ENCODE measurements around the gene VSIG4. TPM values are rescaled to one million over a fixed set of nuclear protein-coding genes. Genes with fewer than 3 reads are reported as not detected.

The VSIG4 gene
- total and polyA plus RNA-seq, 10 of the 15 experiments (the other 5 are each of a cell fraction or from before 2014, with no cell fraction given): 0.05 to 0.36 TPM; not detected in 8

- TF ChIP-seq BCL3 (IDR thresholded peaks at IDR 0.05; ENCODE audit: borderline replicate concordance, insufficient read depth, low read depth, low read length, poor library complexity, severe bottlenecking) (no peak), JUND (IDR thresholded peaks at IDR 0.05; ENCODE audit: low read depth, low read length) (no peak), CHD2 (IDR thresholded peaks at IDR 0.05; ENCODE audit: borderline replicate concordance, low read depth, low read length) (no peak)
Measured at GRCh38 chrX:66004928-66005829, 34.7 kb downstream of the VSIG4 start (continued).

DNA sequence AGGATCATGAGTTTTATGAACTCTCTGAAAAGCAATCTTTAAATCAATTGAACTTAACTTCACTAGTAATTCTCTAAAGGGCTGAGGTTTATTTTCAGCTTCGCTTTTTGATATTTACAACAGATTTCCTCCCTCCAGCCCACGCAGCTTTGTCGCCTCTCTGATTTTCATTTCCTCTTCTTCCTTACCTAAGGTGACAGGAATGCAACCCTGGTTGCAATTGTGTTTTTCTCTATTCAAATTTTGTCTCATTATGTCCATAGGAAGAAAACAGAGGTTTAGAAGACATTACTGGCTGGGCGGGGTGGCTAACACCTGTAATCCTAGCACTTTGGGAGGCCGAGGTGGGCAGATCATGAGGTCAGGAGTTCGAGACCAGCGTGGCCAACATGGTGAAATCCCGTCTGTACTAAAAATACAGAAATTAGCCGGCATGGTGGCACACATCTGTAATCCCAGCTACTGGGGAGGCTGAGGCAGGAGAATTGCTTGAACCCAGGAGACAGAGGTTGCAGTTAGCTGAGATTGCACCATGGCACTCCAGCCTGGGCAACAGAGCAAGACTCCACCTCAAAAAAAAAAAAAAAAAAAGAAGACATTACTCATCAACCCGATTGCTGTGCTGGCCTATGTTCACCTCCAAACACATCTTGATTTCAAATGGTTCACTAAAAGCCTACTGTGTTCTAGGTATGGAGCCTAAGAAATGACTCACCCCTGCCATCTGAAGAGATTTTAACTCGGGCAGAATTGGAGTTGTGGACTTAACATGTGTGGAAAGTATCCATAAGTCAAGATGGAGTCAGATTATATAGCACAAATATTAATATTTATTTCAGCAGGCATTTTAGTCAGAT is 36.8 kb downstream of the VSIG4 start:
- no TSS peak for BruUV-seq (replicated peaks)
- Histone ChIP-seq H3K9me3 (replicated peaks; ENCODE audit: control insufficient read depth, insufficient read depth, low read length) (no peaks in the 10 kb centered on the region; the same call in 1 of the 3 replicates), H3K27me3 (replicated peaks in 1 of 2; ENCODE audit: control insufficient read depth in 2 of 2, insufficient read depth in 2 of 2, low read length in 1 of 2) (no peaks in the 10 kb centered on the region), H3K27ac (ENCODE audit: control insufficient read depth, insufficient read depth) (no peak overlapping the region), H3K79me2 (ENCODE audit: control insufficient read depth, insufficient read depth, low read length) (no peaks in the 10 kb centered on the region), H4K20me1 (ENCODE audit: control insufficient read depth, insufficient read depth) (no peaks in the 10 kb centered on the region), H2AFZ (ENCODE audit: control insufficient read depth, low read depth, low read length) (no peak overlapping the region), H3K4me3 (no peak overlapping the region), H3K9ac (ENCODE audit: control insufficient read depth, insufficient read depth, low read length) (no peak overlapping the region), H3K4me2 (ENCODE audit: control insufficient read depth, insufficient read depth) (peak overlapping the region; percentile 12; the same call in 1 of the 2 replicates), H3K36me3 (ENCODE audit: control insufficient read depth in 2 of 2, insufficient read depth in 2 of 2, low read length in 1 of 2) (no peaks in the 10 kb centered on the region), H3K4me1 (ENCODE audit: control insufficient read depth, insufficient read depth, low read length) (peaks cover 11% of the 10 kb centered on the region)
- ChIA-PET SMC1A (ENCODE audit: uncharacterized antibody, unreplicated experiment) (interaction anchor here (0.7 to 2.8 kb wide), 8 partner anchors 9 to 43 kb away, joined by 3 to 12 read pairs (median 4); no protein-coding TSS in a partner anchor), RAD21 (ENCODE audit: unreplicated experiment) (interaction anchor here (0.7 to 1.6 kb wide), 6 partner anchors 10 to 47 kb away, joined by 3 to 9 read pairs (median 4); no protein-coding TSS in a partner anchor), CTCF (interaction anchor here (1.1 kb wide), 1 partner anchor 13 kb away, joined by 4 read pairs; no protein-coding TSS in a partner anchor), POLR2A (interaction anchor here (0.6 to 1.4 kb wide), 4 partner anchors 9 to 307 kb away, joined by 3 to 4 read pairs (median 3); no protein-coding TSS in a partner anchor)
- ATAC-seq (peak; percentile 61), FAIRE-seq (no peak), DNase-seq (ENCODE audit: low read depth, low spot score) (peak; percentile 48)
- 14% methylated on average over 11 of the region's 11 CpGs for WGBS (ENCODE audit: insufficient coverage, insufficient replicate concordance, low lambda C conversion rate, missing lambda C conversion rate)
- intact Hi-C loops (cut with micrococcal nuclease; ENCODE audit: unreplicated experiment): no loop called here
- in situ Hi-C loops (cut with MboI): loop anchor here (10.0 to 25.0 kb wide), 2 partner anchors 402 to 1791 kb away; partner anchors contain the start of gene AMER1
- peak; percentile 63 for TF ChIP-seq IKZF1 (conservative IDR thresholded peaks at IDR 0.05)
- no peak for TF ChIP-seq PAX5 (IDR thresholded peaks at IDR 0.05; ENCODE audit: borderline replicate concordance, low read depth, low read length)
- TF ChIP-seq, protein P1, sequence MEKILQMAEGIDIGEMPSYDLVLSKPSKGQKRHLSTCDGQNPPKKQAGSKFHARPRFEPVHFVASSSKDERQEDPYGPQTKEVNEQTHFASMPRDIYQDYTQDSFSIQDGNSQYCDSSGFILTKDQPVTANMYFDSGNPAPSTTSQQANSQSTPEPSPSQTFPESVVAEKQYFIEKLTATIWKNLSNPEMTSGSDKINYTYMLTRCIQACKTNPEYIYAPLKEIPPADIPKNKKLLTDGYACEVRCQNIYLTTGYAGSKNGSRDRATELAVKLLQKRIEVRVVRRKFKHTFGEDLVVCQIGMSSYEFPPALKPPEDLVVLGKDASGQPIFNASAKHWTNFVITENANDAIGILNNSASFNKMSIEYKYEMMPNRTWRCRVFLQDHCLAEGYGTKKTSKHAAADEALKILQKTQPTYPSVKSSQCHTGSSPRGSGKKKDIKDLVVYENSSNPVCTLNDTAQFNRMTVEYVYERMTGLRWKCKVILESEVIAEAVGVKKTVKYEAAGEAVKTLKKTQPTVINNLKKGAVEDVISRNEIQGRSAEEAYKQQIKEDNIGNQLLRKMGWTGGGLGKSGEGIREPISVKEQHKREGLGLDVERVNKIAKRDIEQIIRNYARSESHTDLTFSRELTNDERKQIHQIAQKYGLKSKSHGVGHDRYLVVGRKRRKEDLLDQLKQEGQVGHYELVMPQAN (conservative IDR thresholded peaks at IDR 0.05): no peak
- no peak for TF ChIP-seq SUPT20H (IDR thresholded peaks at IDR 0.05; ENCODE audit: borderline replicate concordance, control insufficient read depth, low read depth, low read length)
- TF ChIP-seq, protein P2, sequence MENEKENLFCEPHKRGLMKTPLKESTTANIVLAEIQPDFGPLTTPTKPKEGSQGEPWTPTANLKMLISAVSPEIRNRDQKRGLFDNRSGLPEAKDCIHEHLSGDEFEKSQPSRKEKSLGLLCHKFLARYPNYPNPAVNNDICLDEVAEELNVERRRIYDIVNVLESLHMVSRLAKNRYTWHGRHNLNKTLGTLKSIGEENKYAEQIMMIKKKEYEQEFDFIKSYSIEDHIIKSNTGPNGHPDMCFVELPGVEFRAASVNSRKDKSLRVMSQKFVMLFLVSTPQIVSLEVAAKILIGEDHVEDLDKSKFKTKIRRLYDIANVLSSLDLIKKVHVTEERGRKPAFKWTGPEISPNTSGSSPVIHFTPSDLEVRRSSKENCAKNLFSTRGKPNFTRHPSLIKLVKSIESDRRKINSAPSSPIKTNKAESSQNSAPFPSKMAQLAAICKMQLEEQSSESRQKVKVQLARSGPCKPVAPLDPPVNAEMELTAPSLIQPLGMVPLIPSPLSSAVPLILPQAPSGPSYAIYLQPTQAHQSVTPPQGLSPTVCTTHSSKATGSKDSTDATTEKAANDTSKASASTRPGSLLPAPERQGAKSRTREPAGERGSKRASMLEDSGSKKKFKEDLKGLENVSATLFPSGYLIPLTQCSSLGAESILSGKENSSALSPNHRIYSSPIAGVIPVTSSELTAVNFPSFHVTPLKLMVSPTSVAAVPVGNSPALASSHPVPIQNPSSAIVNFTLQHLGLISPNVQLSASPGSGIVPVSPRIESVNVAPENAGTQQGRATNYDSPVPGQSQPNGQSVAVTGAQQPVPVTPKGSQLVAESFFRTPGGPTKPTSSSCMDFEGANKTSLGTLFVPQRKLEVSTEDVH (IDR thresholded peaks at IDR 0.05; ENCODE audit: low read depth, partially characterized antibody): no peak
- TF ChIP-seq ESRRA (IDR thresholded peaks at IDR 0.05; ENCODE audit: low read length): no peak
- no peak for TF ChIP-seq POU2F2 (IDR thresholded peaks at IDR 0.05; ENCODE audit: borderline replicate concordance, low read depth, low read length)
- no peak for TF ChIP-seq SIX5 (IDR thresholded peaks at IDR 0.05; ENCODE audit: low read depth, low read length, severe bottlenecking)
- TF ChIP-seq WRNIP1 (IDR thresholded peaks at IDR 0.05; ENCODE audit: borderline replicate concordance, low read depth, low read length): no peak

Data from GM12878 (cell line).